Testis (tissue), 2 donors: ENCODE measurements around the gene PRCC.

Experiments
- CTCF ChIP-seq, 3 experiments: fragments of 450-650 bp in 2 of 3; fragments of 200-600 bp in 1 of 3; sonication (generic) in 1 of 3; IDR thresholded peaks; one replicate each; pipeline ENCODE4 v1.5.1; 2016 to 2019; ENCODE audit warnings: antibody characterized with exemption in 3 of 3, mild to moderate bottlenecking in 2 of 3, moderate library complexity in 1 of 3
- POLR2A ChIP-seq: fragments of 450-650 bp; IDR thresholded peaks from one replicate; pipeline ENCODE4 v1.6.1; 2017; ENCODE audit warnings: antibody characterized with exemption, mild to moderate bottlenecking, moderate library complexity

DNA sequence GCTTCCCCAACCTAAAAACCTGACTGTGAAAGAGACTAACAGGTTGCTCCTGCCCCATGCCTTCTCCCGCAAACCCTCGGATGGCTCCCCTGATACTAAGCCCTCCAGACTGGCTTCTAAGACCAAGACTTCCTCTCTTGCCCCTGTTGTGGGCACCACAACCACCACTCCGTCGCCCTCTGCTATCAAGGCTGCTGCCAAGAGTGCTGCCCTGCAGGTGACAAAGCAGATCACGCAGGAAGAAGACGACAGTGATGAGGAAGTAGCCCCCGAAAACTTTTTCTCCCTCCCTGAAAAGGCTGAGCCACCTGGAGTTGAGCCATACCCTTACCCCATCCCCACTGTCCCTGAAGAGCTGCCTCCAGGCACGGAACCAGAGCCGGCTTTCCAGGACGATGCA is 19.3 kb downstream of the PRCC start:
- no peak for TF ChIP-seq POLR2A
- TF ChIP-seq CTCF (IDR thresholded peaks at IDR 0.05) = no peak
